OCI-LY3 (cell line): Measurements from ENCODE around the gene MEP1B.
"Not testable (repeated sequence)": the region's sequence is repeated elsewhere in the genome, so short reads cannot be mapped to it uniquely, and the experiment has no call there.

Experiments
- H2AFZ ChIP-seq: fragments of 200-600, 300-600 bp; shearing (Covaris generic); 2 replicates; pipeline ENCODE4 v1.6.0; 2014; ENCODE audit warnings: antibody characterized with exemption, low read depth, low read length
- H3K27ac ChIP-seq: fragments of 200-600, 300-600 bp; sonication (generic); 2 replicates; pipeline ENCODE4 v1.5.1; 2014; ENCODE audit warnings: mild to moderate bottlenecking, low read length, moderate library complexity, mixed read lengths
- H3K27me3 ChIP-seq: fragments of 200-600, 300-600 bp; sonication (generic); 2 replicates; pipeline ENCODE4 v1.6.1; 2014; ENCODE audit warnings: low read depth, low read length, mixed read lengths
- H3K36me3 ChIP-seq: fragments of 200-600, 300-600 bp; sonication (generic); replicated peaks from 2 replicates; pipeline ENCODE3; 2014; ENCODE audit warnings: low read depth, low read length, mixed read lengths
- H3K4me1 ChIP-seq: fragments of 300-600, 200-600 bp; sonication (generic); 2 replicates; pipeline ENCODE4 v1.6.1; 2014; ENCODE audit warnings: low read length, mixed read lengths
- H3K4me2 ChIP-seq: fragments of 200-600, 300-600 bp; sonication (generic); 2 replicates; pipeline ENCODE4 v1.6.1; 2014; ENCODE audit warnings: low read length, mixed read lengths
- H3K4me3 ChIP-seq: fragments of 300-600, 200-600 bp; sonication (generic); 2 replicates; pipeline ENCODE4 v1.5.1; 2014; ENCODE audit warnings: antibody characterized with exemption, mild to moderate bottlenecking, low read length, moderate library complexity
- H3K79me2 ChIP-seq: fragments of 300-600, 200-600 bp; shearing (Covaris generic); 2 replicates; pipeline ENCODE4 v1.6.1; 2014; ENCODE audit warnings: mild to moderate bottlenecking, low read length, mixed read lengths
- H3K9ac ChIP-seq: fragments of 300-600, 200-600 bp; shearing (Covaris generic); 2 replicates; pipeline ENCODE4 v1.6.0; 2014; ENCODE audit warnings: mild to moderate bottlenecking, low read length, moderate library complexity
- H3K9me3 ChIP-seq: fragments of 200-600, 300-600 bp; shearing (Covaris generic); 2 replicates; pipeline ENCODE4 v1.6.1; 2014; ENCODE audit warnings: low read length, mixed read lengths; ENCODE audit not compliant: insufficient read depth
- H4K20me1 ChIP-seq: fragments of 200-600, 300-600 bp; sonication (generic); 2 replicates; pipeline ENCODE4 v1.6.1; 2016; ENCODE audit warnings: low read length, mixed read lengths; ENCODE audit not compliant: insufficient read depth
- CTCF ChIP-seq: fragments of 200-600, 300-600 bp; sonication (generic); IDR thresholded peaks from 2 replicates; pipeline ENCODE4 v1.5.1; 2014; ENCODE audit warnings: antibody characterized with exemption, low read length, low read depth
- EZH2phosphoT487 ChIP-seq: fragments of 200-600 bp; shearing (Covaris generic); IDR thresholded peaks from 2 replicates; pipeline ENCODE4 v1.6.1; 2018; ENCODE audit warnings: antibody characterized with exemption, mixed run types, low read depth

The MEP1B gene

DNA sequence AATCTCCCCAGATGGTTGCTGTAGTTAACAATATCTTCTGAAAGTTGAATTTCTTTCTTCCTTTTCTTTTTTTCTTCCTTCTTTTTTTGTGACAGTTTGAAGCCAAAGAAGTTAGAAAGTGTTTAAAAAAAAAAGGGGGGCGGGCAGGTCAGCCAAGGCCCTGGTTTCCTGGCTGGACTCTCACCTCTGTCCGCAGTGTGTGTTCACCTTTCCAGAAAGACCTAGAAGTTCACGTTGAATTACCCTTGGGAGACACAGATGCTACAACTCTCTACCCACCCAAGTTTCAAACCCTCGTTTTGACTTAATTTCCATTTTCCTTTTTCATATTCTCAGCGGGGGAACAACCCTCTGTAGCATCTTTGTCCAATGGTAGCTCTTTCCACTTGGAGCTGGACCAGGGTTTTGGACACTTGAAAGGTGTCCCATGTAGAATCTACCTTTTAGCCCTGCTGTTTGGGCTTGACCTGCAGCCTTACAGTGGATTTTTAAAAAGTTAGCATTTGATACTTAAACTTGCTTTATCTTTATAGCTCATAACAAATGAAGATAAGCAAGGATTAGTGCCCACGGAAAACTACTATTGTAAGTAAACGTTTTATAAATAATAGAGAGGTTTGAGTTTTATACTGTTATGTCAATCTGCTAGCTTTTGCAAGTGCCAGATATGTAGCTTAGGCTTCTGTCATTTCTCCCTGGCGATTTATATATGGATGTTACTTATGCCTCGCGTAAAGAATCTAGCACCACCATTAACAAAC lies 20.0 kb downstream of the MEP1B start:
- H3K36me3 ChIP-seq = no peaks in the 10 kb centered on the region
- no peak overlapping the region for H3K4me3 ChIP-seq
- no peak for TF ChIP-seq EZH2phosphoT487
- TF ChIP-seq CTCF = no peak
- H4K20me1 ChIP-seq = no peaks in the 10 kb centered on the region
- no peak overlapping the region for H3K4me2 ChIP-seq
- H3K27ac ChIP-seq = no peak overlapping the region
- H3K9ac ChIP-seq = no peak overlapping the region
- 0 out of 2 replicates have a peak overlapping the region, but pooled peaks have one; percentile 33 for H2AFZ ChIP-seq
- H3K9me3 ChIP-seq = no peaks in the 10 kb centered on the region
- no peaks in the 10 kb centered on the region for H3K4me1 ChIP-seq
- H3K79me2 ChIP-seq = no peaks in the 10 kb centered on the region
- H3K27me3 ChIP-seq = no peaks in the 10 kb centered on the region

GRCh38 chr18:32213693-32214092 lies 23.9 kb downstream of the MEP1B start:
- H3K4me1 ChIP-seq = no peaks in the 10 kb centered on the region
- no peaks in the 10 kb centered on the region for H3K79me2 ChIP-seq
- no peak overlapping the region for H3K27ac ChIP-seq
- H3K9me3 ChIP-seq = no peaks in the 10 kb centered on the region
- no peaks in the 10 kb centered on the region for H3K36me3 ChIP-seq
- TF ChIP-seq CTCF (no peak), EZH2phosphoT487 (no peak)
- no peak overlapping the region for H2AFZ ChIP-seq
- H3K4me2 ChIP-seq = no peak overlapping the region
- H3K27me3 ChIP-seq = no peaks in the 10 kb centered on the region
- no peaks in the 10 kb centered on the region for H4K20me1 ChIP-seq
- no peak overlapping the region for H3K9ac ChIP-seq
- no peak overlapping the region for H3K4me3 ChIP-seq

DNA sequence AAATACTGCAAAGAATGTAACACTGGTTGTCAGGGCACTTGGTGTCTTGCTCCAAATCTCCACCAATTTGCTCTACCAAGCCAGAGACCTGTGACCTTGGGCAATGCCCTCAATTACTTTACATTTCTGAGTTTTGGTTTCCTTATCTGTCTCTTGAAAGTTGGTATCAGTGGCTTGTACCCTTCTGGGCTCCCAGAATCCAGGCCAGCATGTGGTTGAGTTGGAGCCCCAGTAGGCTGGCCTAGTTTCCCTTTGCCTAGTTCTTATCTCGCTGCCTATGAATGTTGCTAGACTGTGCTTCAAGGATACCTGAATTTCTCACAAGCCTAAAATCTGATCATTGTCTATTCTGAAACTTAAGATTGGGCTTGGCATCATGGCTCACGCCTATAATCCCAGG lies 26.6 kb downstream of the MEP1B start:
- no peak overlapping the region for H3K27ac ChIP-seq
- H3K9me3 ChIP-seq = no peaks in the 10 kb centered on the region
- no peak overlapping the region for H3K4me3 ChIP-seq
- no peaks in the 10 kb centered on the region for H3K79me2 ChIP-seq
- H2AFZ ChIP-seq = no peak overlapping the region
- no peaks in the 10 kb centered on the region for H3K36me3 ChIP-seq
- H3K4me2 ChIP-seq = no peak overlapping the region
- no peaks in the 10 kb centered on the region for H3K27me3 ChIP-seq
- no peak for TF ChIP-seq EZH2phosphoT487
- no peak for TF ChIP-seq CTCF
- no peak overlapping the region for H3K9ac ChIP-seq
- no peaks in the 10 kb centered on the region for H4K20me1 ChIP-seq
- peaks cover 8% of the 10 kb centered on the region for H3K4me1 ChIP-seq

GRCh38 chr18:32219431-32220018 lies 29.7 kb downstream of the MEP1B start:
- no peak overlapping the region for H3K9ac ChIP-seq
- H4K20me1 ChIP-seq = no peaks in the 10 kb centered on the region
- H3K36me3 ChIP-seq = no peaks in the 10 kb centered on the region
- H3K79me2 ChIP-seq = no peaks in the 10 kb centered on the region
- H3K9me3 ChIP-seq = no peaks in the 10 kb centered on the region
- H3K4me1 ChIP-seq = peaks cover 8% of the 10 kb centered on the region
- TF ChIP-seq EZH2phosphoT487 = no peak
- no peak for TF ChIP-seq CTCF
- H3K27ac ChIP-seq = no peak overlapping the region
- H3K4me3 ChIP-seq = no peak overlapping the region
- H3K27me3 ChIP-seq = no peaks in the 10 kb centered on the region
- H3K4me2 ChIP-seq = no peak overlapping the region
- no peak overlapping the region for H2AFZ ChIP-seq

- H3K36me3 ChIP-seq, H3K27ac ChIP-seq, H3K4me1 ChIP-seq, H3K79me2 ChIP-seq, H3K27me3 ChIP-seq, H3K4me2 ChIP-seq, H3K9ac ChIP-seq, H4K20me1 ChIP-seq, H3K4me3 ChIP-seq, H2AFZ ChIP-seq, H3K9me3 ChIP-seq: not testable (repeated sequence)
Measured at GRCh38 chr18:32233348-32233747, 43.5 kb downstream of the MEP1B start.
